GM12865 (cell line): ENCODE data around the gene NUCB2.
"Not testable (repeated sequence)": the region's sequence is repeated elsewhere in the genome, so short reads cannot be mapped to it uniquely, and the experiment has no call there.

Source experiments
- DNase-seq: peaks from one replicate; pipeline ENCODE4 v3.0.0; 2010; ENCODE audit warnings: low read depth
- H3K4me3 ChIP-seq: 2 replicates; pipeline ENCODE4 v1.5.1; 2011; ENCODE audit warnings: mild to moderate bottlenecking, low read depth, low read length, control low read depth
- TF ChIP-seq, protein P1 (sequence below): IDR thresholded peaks from 2 replicates; pipeline ENCODE4 v1.5.1; 2011; ENCODE audit warnings: low read length, control low read depth, low read depth, inconsistent platforms; ENCODE audit not compliant: insufficient read depth; ENCODE audit errors: missing control alignments

NUCB2 gene

DNA sequence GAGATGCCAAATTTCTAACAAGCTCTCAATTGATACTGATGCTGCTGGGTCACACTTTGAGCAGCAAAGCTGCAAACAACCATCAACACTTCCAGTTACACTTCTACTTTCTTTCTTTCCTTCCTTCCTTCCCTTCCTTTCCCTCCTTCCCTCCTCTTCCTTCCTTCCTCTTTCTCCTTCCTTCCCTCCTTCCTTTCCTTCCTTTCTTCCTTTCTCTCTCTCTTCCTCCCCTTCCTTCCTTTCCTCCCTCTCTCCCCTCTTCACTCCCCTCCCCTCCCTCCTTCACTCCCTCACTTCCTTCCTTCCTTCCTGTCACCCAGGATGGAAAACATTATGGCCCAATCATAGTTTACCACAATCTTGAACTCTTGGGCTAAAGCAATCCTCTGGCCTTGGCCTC is 35.8 kb upstream of the NUCB2 start:
- TF ChIP-seq, protein P1, sequence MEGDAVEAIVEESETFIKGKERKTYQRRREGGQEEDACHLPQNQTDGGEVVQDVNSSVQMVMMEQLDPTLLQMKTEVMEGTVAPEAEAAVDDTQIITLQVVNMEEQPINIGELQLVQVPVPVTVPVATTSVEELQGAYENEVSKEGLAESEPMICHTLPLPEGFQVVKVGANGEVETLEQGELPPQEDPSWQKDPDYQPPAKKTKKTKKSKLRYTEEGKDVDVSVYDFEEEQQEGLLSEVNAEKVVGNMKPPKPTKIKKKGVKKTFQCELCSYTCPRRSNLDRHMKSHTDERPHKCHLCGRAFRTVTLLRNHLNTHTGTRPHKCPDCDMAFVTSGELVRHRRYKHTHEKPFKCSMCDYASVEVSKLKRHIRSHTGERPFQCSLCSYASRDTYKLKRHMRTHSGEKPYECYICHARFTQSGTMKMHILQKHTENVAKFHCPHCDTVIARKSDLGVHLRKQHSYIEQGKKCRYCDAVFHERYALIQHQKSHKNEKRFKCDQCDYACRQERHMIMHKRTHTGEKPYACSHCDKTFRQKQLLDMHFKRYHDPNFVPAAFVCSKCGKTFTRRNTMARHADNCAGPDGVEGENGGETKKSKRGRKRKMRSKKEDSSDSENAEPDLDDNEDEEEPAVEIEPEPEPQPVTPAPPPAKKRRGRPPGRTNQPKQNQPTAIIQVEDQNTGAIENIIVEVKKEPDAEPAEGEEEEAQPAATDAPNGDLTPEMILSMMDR, result no peak
- DNase-seq, result no peak
- H3K4me3 ChIP-seq, result no peak overlapping the region

DNA sequence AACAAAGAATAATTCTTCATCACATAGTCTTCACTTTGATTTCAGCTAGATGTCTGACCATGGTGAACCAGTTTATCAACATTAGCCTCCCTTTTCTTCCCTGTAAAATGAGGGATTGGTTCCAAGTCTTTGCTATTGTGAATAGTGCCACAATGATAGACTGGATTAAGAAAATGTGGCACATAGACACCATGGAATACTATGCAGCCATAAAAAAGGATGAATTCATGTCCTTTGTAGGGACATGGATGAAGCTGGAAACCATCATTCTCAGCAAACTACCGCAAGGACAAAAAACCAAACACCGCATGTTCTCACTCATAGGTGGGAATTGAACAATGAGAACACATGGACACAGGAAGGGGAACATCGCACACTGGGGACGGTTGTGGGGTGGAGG is 33.6 kb upstream of the NUCB2 start:
- H3K4me3 ChIP-seq, DNase-seq: not testable (repeated sequence)

DNA sequence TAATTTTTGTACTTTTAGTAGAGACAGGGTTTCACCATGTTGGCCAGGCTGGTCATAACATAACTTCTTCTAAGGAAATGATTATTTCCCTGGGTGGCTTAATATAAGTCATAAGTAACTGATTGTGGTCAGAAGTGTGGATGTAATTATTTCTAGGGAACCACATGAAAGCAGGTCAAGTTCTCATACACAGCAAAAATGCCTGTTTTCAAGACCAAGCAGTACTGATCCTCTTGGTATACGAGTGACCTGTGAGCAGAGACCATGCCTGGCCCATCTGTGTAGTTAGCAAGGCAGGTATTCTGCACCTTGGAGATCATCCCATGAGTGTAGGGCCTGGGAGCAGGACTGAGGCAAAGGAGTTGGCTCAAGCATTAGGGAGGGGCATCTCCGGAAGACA is 32.5 kb upstream of the NUCB2 start:
- TF ChIP-seq, protein P1, result no peak
- H3K4me3 ChIP-seq, result no peak overlapping the region
- peak; percentile 71 for DNase-seq

DNA sequence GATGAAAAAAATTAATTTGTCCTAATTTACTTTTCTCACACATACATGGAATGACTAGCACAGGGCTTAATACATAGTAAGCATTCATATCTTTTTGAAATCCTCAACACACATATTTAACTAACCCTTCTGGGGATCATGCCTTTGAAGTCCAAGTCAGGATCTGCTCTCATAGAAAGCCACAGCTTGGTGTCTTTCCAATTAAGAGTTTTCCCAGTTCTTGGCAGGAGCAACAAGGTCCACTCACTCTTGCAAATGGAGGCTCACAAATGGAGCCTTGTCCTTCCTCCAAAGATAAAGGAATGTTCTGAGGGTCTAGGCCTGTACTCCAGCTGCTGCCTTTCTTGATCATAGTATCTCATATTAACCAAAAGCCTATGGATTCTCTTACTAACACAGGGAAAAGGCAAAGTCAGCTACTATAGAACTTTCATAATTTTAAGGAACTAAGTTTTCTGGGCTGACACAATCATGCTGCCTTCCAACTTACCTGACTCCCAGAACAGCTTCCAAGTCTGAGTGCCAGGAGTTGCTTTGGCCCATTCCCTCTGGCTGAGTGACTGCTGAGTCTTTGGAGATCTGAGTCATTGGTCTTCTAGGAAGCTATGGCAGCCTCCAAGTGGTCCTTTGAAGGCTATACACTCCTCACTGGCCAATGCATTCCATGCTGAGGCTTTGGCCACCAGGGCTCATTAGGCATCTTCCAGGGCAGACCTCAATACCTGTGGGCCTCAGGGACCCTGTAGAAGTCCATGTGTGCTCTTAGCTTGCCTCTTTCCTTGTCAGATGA is 25.8 kb upstream of the NUCB2 start:
- H3K4me3 ChIP-seq, result no peak overlapping the region
- DNase-seq, result no peak
- TF ChIP-seq, protein P1, result no peak

DNA sequence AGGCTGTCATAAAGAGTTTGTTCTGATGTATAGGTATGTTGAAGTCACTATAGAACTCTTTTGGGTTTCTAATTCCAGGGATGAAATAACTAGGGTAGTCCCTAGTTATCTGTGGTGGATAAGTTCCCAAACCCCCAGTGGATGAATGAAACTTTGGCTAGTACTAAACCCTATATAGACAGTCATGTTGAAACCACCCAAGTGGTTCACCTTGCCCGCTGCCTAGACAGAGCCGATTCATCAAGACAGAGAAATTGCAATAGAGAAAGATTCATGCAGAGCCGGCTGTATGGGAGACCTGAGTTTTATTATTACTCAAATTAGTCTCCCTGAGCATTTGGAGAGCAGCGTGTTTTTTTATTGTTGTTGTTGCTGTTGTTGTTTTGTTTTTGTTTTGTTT is 23.8 kb upstream of the NUCB2 start:
- no peak for DNase-seq
- no peak overlapping the region for H3K4me3 ChIP-seq
- TF ChIP-seq, protein P1, result no peak

DNA sequence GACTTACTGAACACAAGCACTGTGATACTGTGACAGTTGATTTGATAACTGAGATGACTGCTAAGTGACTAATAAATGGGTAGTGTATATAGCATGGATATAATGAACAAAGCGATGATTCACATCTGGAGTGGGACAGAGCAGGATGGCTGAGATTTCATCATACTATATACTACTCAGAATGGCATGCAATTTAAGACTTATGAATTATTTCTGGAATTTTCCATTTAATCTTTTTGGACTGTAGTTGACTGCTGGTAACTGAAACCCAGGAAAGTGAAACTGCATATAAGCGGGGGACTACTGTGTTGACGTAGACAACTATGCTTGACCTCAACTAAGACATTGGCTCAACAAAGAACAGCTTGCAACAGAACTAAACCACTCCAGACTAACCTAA is 20.0 kb upstream of the NUCB2 start:
- DNase-seq, result no peak
- H3K4me3 ChIP-seq, result no peak overlapping the region
- TF ChIP-seq, protein P1, result no peak

DNA sequence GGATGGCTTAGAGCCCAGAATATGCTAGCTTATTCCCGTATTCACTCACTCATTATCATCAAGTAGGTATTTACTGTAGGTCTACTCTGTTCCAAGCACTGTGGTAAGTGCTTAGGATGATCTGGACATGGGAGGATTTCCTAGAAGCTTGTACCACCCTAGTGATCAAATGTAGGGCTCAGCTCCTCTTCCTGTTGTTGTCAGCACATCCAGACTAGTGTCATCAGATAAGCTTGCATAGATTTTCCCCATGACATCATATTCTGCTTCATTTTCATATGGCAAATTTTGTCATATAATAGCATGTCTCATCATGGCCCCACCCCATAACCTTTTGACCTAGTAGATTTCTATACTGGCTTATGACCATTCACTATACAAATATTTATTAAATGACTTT is 19.3 kb upstream of the NUCB2 start:
- no peak for DNase-seq
- TF ChIP-seq, protein P1, result no peak
- no peak overlapping the region for H3K4me3 ChIP-seq
